GM19397 (cell line): ENCODE measurements around the gene XRCC4.
A peak's percentile ranks its signal among the peaks of the same experiment; 100 is the strongest.
"Not testable (repeated sequence)": the region's sequence is repeated elsewhere in the genome, so short reads cannot be mapped to it uniquely, and the experiment has no call there.

Experiments used
- ATAC-seq: cut with Tn5 transposase; IDR thresholded peaks from one replicate; pipeline ENCODE4 v1.9.1; 2021; ENCODE audit warnings: mild to moderate bottlenecking, moderate library complexity; ENCODE audit not compliant: unreplicated experiment

XRCC4 gene

DNA sequence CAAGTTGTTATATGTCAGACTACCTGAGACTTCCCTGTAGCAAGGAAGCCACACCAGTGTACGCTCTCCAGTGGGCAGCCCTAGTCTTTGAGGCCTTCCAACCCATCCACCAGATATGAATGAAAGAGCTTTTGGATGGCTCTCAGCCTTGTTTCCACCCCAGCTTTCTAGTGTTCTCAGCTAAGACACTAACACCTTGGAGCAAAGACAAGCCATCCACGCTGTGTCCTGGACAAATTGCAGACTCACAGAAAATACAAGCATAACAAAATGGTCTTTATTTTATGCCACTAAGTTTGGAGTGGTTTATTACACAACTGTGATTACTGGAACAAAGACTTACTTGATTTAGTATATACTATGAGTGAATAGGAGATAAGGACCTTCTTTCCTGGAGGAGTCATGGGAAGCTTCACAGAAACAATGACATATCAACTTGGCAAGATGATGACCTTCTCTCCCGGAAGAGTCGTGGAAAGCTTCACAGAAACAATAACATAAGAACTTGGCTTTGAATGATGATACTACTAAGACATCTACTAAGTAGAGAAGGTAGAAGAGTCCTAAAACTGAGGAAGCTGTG is 260.2 kb downstream of the XRCC4 start:
- ATAC-seq = no peak

DNA sequence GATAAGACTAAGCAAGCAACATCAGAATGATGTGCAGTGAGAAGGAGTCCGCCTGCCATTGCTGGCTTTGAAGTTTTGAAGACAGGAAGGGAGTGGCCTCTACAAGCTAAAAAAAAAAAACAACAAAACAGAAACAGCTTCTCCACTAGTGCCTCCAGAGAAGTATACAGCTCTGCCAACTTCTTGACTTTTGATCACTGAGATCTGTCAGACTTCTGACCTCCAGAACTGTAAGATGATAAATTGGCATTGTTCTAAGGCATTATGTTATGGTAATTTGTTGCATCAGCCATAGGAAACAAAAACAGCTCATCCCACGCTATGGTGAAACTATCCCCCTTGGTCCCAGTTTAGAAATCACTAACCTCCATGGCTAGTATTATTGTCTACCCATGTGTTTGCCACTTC is 263.2 kb downstream of the XRCC4 start:
- ATAC-seq = no peak

DNA sequence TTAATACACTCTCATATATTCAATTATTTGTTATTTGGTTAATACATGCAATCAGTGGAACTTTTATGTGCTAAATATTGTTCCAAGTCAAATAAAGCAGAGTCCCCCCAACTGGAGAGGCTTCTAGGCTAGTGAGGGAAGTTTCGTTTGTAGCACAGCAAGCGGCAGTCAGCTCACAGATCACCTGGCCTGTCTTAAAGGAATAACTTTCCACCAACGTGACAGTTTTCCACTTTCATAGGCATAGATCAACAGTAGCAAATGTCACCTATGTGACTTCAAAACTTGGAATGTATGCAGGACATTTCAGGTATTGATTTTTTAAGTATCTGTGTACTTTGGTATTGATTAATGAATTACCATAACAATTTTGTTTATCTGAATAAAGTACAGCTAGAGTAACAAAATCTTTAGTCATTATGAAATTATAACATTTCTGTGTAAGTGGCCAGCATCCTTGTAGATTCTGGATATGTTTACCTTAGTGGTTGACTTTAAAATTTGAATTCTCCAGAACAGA is 264.5 kb downstream of the XRCC4 start:
- ATAC-seq = no peak

GRCh38 chr5:83342465-83342864 is 265.1 kb downstream of the XRCC4 start:
- ATAC-seq = no peak

- no peak for ATAC-seq
Measured at GRCh38 chr5:83343299-83343698, 266.0 kb downstream of the XRCC4 start.

GRCh38 chr5:83345423-83345822 is 268.1 kb downstream of the XRCC4 start:
- ATAC-seq = no peak

DNA sequence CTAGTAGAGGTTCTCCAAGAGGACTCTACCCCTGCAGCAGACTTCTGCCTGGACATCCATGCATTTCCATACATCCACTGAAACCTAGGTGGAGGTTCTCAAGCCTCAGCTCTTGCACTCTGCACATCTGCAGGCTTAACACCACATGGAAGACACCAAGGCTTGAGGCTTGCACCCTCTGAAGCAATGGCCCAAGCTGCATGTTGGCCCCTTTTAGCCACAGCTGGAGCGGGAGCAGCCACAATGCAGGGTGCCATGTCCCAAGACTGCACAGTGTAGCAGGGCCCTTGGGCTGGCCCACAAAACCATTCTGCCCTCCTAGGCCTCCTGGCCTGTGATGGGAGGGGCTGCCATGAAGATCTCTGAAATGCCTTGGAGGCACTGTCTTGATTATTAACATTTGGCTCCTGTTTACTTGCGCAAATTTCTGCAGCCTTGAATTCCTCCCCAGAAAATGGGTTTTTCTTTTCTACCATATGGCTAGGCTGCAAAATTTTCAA is 271.0 kb downstream of the XRCC4 start:
- ATAC-seq = no peak

GRCh38 chr5:83353231-83353630 is 275.9 kb downstream of the XRCC4 start:
- no peak for ATAC-seq

DNA sequence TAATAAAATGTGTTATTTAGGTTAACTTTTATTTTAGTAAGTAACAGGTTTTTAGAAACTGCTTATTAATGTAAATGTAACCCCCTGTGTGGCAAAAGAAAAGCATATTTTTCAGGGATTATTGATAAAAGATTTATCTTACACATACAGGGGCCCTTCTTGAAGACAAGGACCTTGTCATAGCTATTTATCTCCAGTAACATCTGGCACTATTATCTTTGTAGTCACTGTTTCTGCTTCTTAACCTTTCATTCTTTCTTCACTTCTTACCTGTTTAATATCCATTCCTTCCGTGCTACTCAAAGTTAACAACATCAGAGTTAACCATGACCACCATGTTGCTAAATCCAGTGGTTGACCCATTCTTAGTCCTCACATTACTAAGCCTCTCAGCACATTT is 276.4 kb downstream of the XRCC4 start:
- no peak for ATAC-seq

- no peak for ATAC-seq
Measured at GRCh38 chr5:83354958-83355357, 277.6 kb downstream of the XRCC4 start.

DNA sequence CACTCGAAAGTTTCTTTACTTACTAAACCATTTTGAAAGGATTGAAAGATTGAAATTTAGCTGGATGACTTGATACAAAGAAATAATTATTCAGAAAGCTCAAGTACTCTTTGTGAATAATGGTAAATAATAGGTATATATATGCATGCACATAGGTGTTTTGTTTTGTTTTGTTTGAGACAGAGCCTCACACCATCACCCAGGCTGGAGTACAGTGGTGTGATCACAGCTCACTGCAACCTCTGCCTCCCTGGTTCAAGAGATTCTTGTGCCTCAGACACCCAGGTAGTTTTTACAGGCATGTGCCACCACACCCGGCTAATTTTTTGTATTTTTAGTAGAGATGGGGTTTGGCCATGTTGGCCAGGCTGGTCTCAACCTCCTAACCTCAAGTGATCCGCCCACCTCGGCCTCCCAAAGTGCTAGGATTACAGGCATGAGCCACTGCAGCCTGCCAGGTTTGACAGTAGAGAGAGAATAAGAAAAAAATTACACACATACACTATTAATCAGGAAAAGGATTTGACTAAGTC is 278.2 kb downstream of the XRCC4 start:
- ATAC-seq = not testable (repeated sequence)

DNA sequence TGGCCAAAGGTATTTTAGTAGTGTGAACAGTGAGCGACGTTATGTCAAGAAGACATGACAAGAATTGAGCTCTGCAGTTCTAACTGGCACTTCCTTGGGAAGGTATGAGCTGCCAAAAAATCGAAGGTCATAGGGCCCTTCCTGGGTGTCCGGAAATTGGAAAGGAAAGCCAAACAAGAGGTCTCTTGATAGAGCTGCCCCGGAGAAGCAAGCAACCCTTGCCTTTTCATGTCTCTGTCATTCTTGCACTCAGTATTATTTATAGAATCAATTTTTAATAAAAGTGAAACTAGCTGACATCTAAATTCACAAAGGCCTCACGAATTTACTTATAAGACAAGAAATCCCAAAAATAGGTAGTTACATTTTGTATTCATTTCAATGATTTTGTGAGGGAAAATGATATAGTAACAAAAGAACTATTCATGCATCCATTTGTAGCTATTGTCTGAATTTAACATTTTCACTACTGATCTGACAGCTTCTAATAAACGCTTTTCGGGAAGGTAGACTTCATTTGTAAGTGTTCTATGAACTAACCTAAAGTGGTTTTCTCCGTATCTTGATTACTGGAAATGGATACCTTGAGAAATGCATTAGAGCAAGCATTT is 280.4 kb downstream of the XRCC4 start:
- ATAC-seq = no peak

DNA sequence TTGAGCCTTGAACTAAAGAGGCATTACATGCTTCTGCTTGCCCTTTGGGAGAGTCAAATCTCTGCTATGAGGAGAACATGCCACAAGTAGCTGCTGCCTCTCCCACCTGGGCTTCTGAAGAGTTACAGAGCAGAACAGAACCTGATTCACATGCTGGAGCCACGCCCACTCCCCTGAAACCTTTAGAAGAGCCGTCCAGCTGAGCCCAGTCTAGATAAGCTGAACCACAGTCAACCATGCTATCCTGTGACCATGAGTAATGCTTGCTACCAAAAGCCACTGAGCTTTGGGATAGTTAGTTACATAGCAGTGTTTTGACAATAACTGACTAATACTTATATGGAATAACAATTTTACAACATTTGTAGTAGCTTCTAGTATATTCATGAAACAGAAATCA is 283.2 kb downstream of the XRCC4 start:
- ATAC-seq = no peak

- no peak for ATAC-seq
Measured at GRCh38 chr5:83362526-83362925, 285.2 kb downstream of the XRCC4 start.

GRCh38 chr5:83363111-83363885 is 286.0 kb downstream of the XRCC4 start:
- no peak for ATAC-seq

DNA sequence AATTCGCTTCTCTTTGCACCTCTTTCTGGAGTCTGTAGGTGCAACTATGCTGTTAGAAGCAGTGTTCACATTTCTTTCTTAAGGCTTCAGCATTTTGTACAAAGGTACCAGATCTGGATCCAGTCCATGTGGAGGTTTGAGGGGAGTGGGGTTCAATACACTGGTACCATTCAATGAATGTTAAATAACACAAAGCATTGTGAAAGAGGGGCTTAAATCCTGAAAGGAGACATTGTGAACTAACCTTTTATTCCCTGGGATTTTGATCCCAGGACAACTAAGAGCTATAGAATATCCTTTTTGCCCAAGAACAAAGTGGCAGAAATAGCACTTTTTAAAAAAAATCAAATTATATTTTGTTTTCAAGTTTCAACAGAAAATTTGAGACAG is 286.5 kb downstream of the XRCC4 start:
- no peak for ATAC-seq

- ATAC-seq = peak; percentile 57
Measured at GRCh38 chr5:83364312-83365299, 287.3 kb downstream of the XRCC4 start.

DNA sequence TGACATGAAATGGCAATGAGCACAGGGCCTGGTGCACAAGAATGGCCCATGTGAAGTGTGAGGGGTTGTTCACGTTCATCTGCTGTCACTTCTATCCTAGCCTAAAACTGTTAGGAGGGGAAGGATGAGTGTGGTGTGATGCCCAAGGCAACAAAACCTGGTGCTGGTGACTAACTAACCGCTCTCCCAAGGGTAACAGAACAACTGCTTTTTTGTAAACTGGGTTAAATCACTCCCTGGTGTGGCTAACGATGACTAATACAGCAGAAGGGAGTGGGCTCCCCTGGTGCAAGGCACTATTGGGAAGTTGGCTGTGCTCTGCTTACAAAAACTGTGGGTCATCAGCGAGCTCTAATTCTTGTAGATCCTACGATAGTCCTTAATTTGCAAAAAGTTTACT is 291.0 kb downstream of the XRCC4 start:
- ATAC-seq = peak; percentile 42

- peak; percentile 36 for ATAC-seq
Measured at GRCh38 chr5:83368835-83369234, 291.5 kb downstream of the XRCC4 start.

DNA sequence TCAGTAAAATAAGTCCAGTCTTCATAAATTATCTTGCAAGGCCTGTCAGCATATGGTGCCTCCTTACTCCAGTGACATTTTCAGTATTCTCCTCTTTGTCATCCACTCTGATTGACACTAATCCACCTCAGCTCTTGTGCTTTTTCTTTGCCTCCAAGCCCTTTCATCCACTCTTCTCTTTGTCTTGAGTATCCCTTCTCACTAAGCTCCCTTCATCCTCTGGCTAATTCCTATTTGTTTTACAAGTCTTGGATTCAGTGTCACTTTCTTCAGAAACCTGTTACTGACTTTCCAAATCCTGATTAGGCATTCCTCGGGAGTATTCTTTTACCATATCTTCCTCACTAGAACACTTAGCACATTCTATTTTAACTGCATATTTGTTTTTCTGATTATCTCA is 293.6 kb downstream of the XRCC4 start:
- ATAC-seq = no peak
